Skeletal muscle satellite cell (primary cell): ENCODE measurements around the gene DIABLO.
A peak's percentile ranks its signal among the peaks of the same experiment; 100 is the strongest.
"Not testable (repeated sequence)": the region's sequence is repeated elsewhere in the genome, so short reads cannot be mapped to it uniquely, and the experiment has no call there.

Experiments
- H3K27me3 ChIP-seq: 2 replicates; pipeline ENCODE4 v1.7.0; 2013; ENCODE audit warnings: low read length; ENCODE audit not compliant: control insufficient read depth, insufficient read depth
- H3K36me3 ChIP-seq: 2 replicates; pipeline ENCODE4 v1.7.0; 2013; ENCODE audit warnings: mild to moderate bottlenecking, control low read depth, low read length; ENCODE audit not compliant: insufficient read depth
- H3K4me1 ChIP-seq: 2 replicates; pipeline ENCODE4 v1.7.0; 2013; ENCODE audit warnings: low read length; ENCODE audit not compliant: control insufficient read depth, insufficient read depth
- H3K4me2 ChIP-seq: 2 replicates; pipeline ENCODE4 v1.7.0; 2013; ENCODE audit warnings: mild to moderate bottlenecking, low read length
- H3K4me3 ChIP-seq: 2 replicates; pipeline ENCODE4 v1.7.0; 2013; ENCODE audit warnings: low read length
- H3K9ac ChIP-seq: 2 replicates; pipeline ENCODE4 v1.7.0; 2013; ENCODE audit warnings: mild to moderate bottlenecking, low read depth, low read length, moderate library complexity
- H3K9me3 ChIP-seq: replicated peaks from 2 replicates; pipeline ENCODE4 v1.7.0; 2013; ENCODE audit warnings: mild to moderate bottlenecking, control low read depth, low read length

DIABLO gene

DNA sequence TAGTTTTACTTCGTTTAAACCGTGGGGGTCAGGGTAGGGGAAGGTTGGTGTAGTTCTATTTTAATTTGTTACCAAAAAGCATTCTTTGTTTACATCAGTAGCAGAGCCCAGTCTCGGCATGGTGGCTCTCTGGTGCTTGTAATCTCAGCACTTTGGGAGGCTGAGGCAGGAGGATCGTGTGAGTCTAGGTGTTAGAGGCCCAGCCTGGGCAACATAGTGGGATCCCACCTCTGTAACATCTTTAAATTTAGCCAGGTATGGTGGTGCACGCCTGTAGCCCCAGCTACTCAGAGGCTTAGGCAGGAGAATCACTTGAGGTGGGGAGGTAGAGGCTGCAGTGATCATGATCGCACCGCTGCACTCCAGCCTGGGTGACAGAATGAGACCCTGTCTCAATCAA is 40.8 kb downstream of the DIABLO start:
- Histone ChIP-seq H3K9ac (no peak overlapping the region), H3K4me1 (peaks cover 5% of the 10 kb centered on the region), H3K27me3 (no peaks in the 10 kb centered on the region), H3K36me3 (no peaks in the 10 kb centered on the region), H3K9me3 (no peaks in the 10 kb centered on the region), H3K4me2 (no peak overlapping the region), H3K4me3 (no peak overlapping the region)

DNA sequence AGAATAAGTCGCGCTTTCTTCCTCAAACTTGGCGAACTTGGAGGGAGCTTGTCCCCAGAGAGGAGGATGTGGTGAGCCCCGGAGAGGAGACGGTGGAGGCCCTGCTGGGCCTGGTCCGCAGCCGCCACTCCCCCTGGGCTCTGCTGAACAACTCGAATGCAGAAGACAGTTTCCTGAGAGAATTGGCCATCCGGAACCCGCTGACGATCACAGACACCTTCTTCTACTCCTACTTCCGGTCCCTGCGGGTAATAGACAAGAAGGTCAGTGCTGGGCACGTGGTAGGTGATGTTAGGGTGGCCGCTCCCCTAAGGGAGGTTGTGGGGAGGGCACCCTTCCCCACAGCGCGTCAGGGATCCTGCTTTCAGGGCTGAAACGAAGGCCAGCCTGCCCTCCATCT is 41.3 kb downstream of the DIABLO start:
- H3K9me3 ChIP-seq, result no peaks in the 10 kb centered on the region
- H3K4me2 ChIP-seq, result no peak overlapping the region
- no peak overlapping the region for H3K4me3 ChIP-seq
- H3K9ac ChIP-seq, result no peak overlapping the region
- peaks cover 5% of the 10 kb centered on the region for H3K4me1 ChIP-seq
- H3K36me3 ChIP-seq, result no peaks in the 10 kb centered on the region
- no peaks in the 10 kb centered on the region for H3K27me3 ChIP-seq

DNA sequence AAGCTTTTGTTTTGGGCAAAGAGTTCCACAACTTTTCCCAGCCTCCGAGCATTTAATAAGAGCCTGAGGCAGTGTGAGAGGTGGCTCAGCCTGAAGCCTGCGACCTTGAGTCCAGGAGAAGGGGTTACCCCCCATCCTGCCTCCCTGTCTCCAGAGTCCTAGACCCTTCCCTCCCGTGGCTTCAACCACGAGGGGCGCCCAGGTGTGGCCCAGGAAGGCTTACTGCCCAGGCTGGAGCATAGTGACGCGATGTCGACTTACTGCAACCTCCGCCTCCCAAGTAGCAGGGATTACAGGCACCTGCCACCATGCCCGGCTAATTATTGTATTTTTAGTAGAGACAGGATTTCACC is 42.3 kb downstream of the DIABLO start:
- peak overlapping the region; percentile 72 for H3K4me3 ChIP-seq
- peaks cover 5% of the 10 kb centered on the region for H3K4me1 ChIP-seq
- H3K27me3 ChIP-seq, result no peaks in the 10 kb centered on the region
- no peaks in the 10 kb centered on the region for H3K9me3 ChIP-seq
- H3K36me3 ChIP-seq, result no peaks in the 10 kb centered on the region
- peak overlapping the region; percentile 67 for H3K9ac ChIP-seq
- H3K4me2 ChIP-seq, result peak overlapping the region; percentile 95

DNA sequence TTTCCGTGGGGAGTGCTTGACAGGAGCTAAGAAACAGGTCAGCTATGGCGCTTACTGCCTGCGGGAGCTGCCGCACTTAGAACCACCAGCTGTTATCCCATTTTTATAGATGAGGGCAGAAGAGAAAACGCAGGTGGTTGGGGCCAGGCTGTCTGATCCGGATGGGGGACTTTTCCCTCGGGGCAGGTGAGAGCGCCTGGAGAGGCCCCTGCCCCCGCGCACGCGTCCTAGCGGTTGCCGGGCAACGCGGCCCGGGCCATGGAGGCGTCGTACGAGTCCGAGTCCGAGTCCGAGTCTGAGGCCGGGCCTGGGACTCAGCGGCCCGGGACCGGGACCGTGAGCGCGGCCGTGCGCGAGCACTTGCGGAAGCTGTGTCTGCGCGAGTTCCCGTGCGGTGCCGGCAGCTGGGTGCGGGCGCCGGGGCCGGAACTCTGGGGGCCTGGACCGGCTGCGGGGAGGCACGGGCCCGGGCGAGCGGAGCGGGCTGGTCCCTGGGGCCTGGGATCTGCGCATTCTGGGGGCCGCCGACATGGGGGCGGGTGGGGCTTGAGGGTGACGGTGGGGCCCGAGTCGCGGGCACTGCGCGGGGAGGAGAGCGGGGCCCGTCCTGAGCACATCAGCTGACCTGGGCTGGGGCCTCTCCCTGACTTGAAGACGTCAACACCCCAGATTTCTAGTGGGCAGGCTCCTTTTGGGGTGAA is 42.8 kb downstream of the DIABLO start, which contains the start of gene LRRC43:
LRRC43 (plus strand) TSS at position 237 of the 701 bp plus-strand sequence; CDS start at position 259, 22 bp downstream.
- peak within 1 kb of the TSS; percentile 67 for H3K9ac ChIP-seq
- H3K4me3 ChIP-seq, result peak within 1 kb of the TSS; percentile 72
- no peaks in the 10 kb centered on the region for H3K27me3 ChIP-seq
- H3K4me2 ChIP-seq, result peak within 1 kb of the TSS; percentile 95
- H3K9me3 ChIP-seq, result no peaks in the 10 kb centered on the region
- H3K4me1 ChIP-seq, result peaks cover 5% of the 10 kb centered on the region
- no peaks in the 10 kb centered on the region for H3K36me3 ChIP-seq

DNA sequence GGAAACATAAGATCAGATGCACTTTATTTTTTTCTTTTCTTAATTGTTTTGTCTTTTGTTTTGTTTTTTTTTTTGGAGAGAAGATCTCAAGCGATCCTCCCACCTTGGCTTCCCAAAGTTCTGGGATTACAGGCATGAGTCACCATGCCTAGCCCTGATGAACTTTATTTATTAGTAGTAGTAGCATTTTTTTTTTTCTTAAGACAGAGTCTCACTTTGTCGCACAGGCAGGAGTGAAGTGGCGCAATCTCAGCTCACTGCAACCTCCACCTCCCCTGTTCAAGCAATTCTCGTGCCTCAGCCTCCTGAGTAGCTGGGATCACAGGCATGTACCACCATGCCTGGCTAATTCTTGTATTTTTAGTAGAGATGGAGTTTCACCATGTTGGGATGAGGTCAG is 49.4 kb downstream of the DIABLO start:
- H3K36me3 ChIP-seq, H3K9me3 ChIP-seq, H3K4me2 ChIP-seq, H3K4me1 ChIP-seq, H3K9ac ChIP-seq, H3K27me3 ChIP-seq, H3K4me3 ChIP-seq: not testable (repeated sequence)

DNA sequence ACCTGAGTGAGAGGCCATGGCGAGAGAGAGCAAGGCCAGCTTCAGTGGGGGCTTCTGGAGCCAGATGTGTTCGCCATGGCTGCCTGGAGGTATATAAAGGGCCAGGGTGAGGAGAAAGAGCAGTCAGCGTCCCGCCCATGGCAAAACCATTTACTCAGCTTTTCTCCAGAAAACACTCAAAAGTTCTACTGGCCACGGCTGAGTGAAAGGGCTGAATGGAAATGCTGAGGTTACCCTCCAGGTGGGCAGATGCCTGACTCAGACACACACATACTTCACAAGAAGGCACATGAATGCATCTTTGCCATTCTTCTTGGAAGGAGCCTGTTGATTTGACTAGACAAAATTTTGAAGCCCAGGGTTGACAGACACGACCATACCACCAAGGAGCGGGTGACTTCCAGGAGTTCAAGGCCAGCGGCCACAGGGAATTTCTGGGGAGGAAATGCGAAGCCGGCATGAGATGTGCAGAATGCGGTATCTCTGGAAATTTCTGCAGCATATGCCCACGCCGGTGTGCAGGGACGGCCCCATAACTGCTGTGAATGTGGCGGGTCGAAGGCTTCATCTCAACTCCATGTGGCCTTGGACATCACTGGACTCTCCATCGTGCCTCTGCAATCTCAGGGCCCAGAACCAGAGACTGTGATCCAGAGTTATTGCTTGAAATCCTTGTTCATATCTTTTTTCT is 51.6 kb downstream of the DIABLO start, which contains the start of gene IL31:
IL31 (minus strand) TSS at position 67 of the 691 bp plus-strand sequence; CDS start at position 18, 49 bp downstream.
- H3K36me3 ChIP-seq, result no peaks in the 10 kb centered on the region
- H3K27me3 ChIP-seq, result peaks cover 6% of the 10 kb centered on the region
- H3K9me3 ChIP-seq, result no peaks in the 10 kb centered on the region
- no peak within 1 kb of the TSS for H3K9ac ChIP-seq
- no peak within 1 kb of the TSS for H3K4me3 ChIP-seq
- no peak within 1 kb of the TSS for H3K4me2 ChIP-seq
- no peaks in the 10 kb centered on the region for H3K4me1 ChIP-seq

DNA sequence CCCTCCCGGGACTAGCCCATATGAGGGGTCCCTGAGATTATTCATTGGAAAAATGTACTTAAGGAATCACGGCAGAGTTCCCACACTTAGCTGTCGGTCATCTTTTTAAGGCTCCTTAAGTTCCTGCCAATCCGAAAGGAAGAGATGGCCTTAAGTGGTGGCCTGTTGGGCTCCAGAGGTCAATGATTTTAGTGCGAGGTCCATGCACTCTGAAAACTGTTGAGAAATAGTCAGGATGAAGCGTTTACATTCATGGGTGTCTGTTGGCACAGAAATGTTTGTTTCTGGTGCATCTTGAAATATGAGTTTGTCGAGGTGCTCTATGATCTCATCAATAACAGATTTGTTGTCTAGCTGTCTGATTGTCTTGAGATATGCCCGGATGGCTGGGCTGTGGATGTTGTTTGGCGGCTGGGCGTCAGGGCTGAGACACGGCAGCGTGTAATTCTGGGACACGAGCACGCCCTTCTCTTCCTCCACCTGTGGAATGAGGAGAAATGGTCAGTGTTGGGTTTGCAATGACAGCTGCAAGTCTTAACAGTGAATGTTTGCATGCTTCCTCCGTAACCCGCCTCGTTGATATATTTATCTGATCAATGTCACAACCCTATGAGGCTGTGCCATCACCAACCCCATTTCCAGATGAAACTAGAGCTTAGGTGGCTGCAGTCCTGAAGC is 53.5 kb downstream of the DIABLO start:
- Histone ChIP-seq H3K4me3 (no peak overlapping the region), H3K4me1 (no peaks in the 10 kb centered on the region), H3K9me3 (no peaks in the 10 kb centered on the region), H3K4me2 (no peak overlapping the region), H3K9ac (no peak overlapping the region), H3K36me3 (no peaks in the 10 kb centered on the region), H3K27me3 (peaks cover 10% of the 10 kb centered on the region)

DNA sequence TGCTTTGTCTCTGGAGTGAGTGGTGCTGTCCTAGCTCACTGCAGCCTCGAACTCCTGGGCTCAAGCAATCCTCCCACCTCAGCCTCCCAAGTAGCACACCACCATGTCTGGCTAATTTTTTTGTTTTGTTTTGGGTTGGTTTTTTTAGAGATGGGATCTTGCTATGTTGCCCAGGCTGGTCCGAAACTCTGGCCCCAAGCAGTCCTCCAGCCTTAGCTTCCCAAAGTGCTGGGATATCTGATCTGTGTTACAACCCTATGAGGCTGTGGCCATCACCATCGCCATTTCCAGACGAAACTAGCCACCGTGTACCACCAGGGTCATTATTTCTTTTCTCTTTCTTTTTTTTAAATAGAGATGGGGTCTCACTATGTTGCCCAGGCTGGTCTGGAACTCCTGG is 54.5 kb downstream of the DIABLO start:
- Histone ChIP-seq H3K27me3 (peaks cover 16% of the 10 kb centered on the region), H3K4me2 (no peak overlapping the region), H3K4me1 (no peaks in the 10 kb centered on the region), H3K9me3 (no peaks in the 10 kb centered on the region), H3K9ac (no peak overlapping the region), H3K36me3 (no peaks in the 10 kb centered on the region), H3K4me3 (no peak overlapping the region)

DNA sequence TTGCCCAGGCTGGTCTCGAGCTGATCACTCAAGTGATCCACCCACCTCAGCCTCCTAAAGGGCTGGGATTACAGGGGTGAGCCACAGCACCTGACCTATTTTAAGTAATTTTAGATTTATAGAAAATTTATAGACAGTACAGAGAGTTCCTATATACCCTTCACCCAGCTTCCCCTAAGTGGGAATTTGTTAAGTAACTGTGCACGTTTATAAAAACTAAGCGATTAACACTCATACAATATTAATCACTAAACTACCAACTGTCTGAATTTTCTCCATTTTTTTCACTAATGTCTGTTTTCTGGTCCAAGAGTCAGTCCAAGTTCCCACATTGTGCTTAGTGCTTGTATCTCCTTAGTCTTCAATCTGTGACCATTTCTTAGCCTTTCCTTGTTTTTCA is 57.4 kb downstream of the DIABLO start:
- Histone ChIP-seq H3K4me3 (no peak overlapping the region), H3K4me1 (no peaks in the 10 kb centered on the region), H3K4me2 (no peak overlapping the region), H3K9ac (no peak overlapping the region), H3K9me3 (no peaks in the 10 kb centered on the region), H3K27me3 (peaks cover 10% of the 10 kb centered on the region), H3K36me3 (no peaks in the 10 kb centered on the region)

DNA sequence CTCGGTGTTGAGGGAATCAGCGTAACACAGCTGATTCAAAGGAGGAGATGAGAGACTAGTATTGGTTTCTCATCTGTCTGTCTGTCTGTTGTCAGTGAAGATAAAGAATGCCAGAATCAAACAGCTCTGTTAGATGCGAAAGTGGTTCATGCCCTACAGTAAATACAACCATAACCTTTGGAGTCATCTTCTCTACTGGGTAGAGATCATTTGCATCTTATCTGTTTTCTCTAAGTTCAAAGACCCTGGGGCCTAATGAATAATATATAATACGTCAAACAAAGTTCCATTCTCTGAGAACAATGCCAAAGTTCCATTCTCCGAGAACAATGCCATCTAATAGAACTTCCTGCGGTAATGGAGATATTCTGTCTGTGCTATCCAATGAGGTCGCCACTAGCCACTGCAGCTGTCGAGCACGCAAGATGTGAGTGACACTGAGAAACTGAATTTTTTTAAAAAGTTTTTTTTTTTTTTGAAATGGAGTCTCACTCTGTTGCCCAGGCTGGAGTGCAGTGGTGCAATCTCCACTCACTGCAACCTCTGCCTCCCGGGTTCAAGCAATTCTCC is 58.4 kb downstream of the DIABLO start:
- H3K9me3 ChIP-seq, result no peaks in the 10 kb centered on the region
- no peak overlapping the region for H3K9ac ChIP-seq
- no peaks in the 10 kb centered on the region for H3K36me3 ChIP-seq
- no peaks in the 10 kb centered on the region for H3K4me1 ChIP-seq
- H3K4me2 ChIP-seq, result no peak overlapping the region
- peaks cover 13% of the 10 kb centered on the region for H3K27me3 ChIP-seq
- H3K4me3 ChIP-seq, result no peak overlapping the region
